Measurements from ENCODE around the gene SKIC8. TPM values are rescaled to one million over a fixed set of nuclear protein-coding genes. Genes with fewer than 3 reads are reported as not detected.
A peak's percentile ranks its signal among the peaks of the same experiment; 100 is the strongest.

Gene SKIC8
- total RNA-seq, 1 experiment from 2014 or later, result 56.2 TPM

DNA sequence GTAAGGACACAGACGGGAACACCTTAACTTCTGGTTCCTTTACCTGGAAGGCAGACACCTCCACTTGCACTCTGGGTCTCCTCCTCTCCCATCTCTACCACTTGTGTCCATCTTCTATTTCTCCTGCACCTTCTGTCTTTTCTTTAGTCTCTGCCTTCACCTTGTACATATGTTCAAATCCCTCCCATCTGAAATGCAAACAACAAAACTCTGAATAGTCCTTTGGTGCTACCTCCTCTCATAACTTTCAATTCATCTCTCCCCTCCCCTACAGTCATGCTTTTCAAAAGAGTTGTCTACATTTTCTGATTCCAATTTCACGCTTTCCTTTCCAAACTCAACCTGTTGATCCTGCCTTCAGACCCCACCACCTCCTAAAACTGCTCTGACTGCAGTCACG, 35.4 kb upstream of the SKIC8 start:
- Mint-ChIP-seq H3K4me3 (ENCODE audit: unreplicated experiment) (no peak overlapping the region), H3K27ac (ENCODE audit: low read depth, unreplicated experiment) (no peak overlapping the region), H3K36me3 (ENCODE audit: insufficient read depth, unreplicated experiment) (no peaks in the 10 kb centered on the region), H3K4me1 (ENCODE audit: insufficient read depth, unreplicated experiment) (no peaks in the 10 kb centered on the region), H3K9me3 (ENCODE audit: unreplicated experiment) (no peaks in the 10 kb centered on the region), H3K27me3 (ENCODE audit: insufficient read depth, unreplicated experiment) (peaks cover 24% of the 10 kb centered on the region)
- DNase-seq (ENCODE audit: unreplicated experiment), result no peak
- ChIA-PET CTCF (no interaction called here), POLR2A (no interaction called here)
- TF ChIP-seq, protein P1, sequence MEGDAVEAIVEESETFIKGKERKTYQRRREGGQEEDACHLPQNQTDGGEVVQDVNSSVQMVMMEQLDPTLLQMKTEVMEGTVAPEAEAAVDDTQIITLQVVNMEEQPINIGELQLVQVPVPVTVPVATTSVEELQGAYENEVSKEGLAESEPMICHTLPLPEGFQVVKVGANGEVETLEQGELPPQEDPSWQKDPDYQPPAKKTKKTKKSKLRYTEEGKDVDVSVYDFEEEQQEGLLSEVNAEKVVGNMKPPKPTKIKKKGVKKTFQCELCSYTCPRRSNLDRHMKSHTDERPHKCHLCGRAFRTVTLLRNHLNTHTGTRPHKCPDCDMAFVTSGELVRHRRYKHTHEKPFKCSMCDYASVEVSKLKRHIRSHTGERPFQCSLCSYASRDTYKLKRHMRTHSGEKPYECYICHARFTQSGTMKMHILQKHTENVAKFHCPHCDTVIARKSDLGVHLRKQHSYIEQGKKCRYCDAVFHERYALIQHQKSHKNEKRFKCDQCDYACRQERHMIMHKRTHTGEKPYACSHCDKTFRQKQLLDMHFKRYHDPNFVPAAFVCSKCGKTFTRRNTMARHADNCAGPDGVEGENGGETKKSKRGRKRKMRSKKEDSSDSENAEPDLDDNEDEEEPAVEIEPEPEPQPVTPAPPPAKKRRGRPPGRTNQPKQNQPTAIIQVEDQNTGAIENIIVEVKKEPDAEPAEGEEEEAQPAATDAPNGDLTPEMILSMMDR (IDR thresholded peaks at IDR 0.05; ENCODE audit: unreplicated experiment), result no peak
- intact Hi-C loops (cut with micrococcal nuclease), result no loop called here
- no TSS peak for BruUV-seq (replicated peaks)

DNA sequence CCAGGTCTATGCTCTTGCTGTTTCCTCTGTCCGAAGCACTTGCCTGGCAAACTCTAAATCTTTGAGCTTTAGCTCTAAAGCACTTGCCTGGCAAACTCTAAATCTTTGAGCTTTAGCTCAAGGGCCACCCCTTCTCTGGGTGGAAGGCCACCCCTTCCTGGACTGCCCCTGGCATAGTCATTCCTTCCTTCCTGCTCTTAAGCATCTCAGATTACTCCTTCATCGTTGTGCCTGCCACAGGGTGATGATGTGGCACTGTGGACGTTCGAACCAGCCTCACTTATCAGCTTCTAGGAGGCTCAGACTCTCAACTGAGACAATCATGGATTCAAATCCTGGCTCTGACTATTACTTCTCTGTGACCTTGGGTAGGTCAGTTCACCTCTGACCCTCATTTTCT, 30.2 kb upstream of the SKIC8 start:
- no peak overlapping the region for H3K27ac Mint-ChIP-seq (ENCODE audit: low read depth, unreplicated experiment)
- no TSS peak for BruUV-seq (replicated peaks)
- CTCF ChIA-PET, result interaction anchor here (0.6 kb wide), 1 partner anchor 212 kb away, joined by 3 read pairs; no protein-coding TSS in a partner anchor
- H3K4me1 Mint-ChIP-seq (ENCODE audit: insufficient read depth, unreplicated experiment), result peaks cover 6% of the 10 kb centered on the region
- intact Hi-C loops (cut with micrococcal nuclease), result no loop called here
- H3K4me3 Mint-ChIP-seq (ENCODE audit: unreplicated experiment), result no peak overlapping the region
- TF ChIP-seq, protein P1 (IDR thresholded peaks at IDR 0.05; ENCODE audit: unreplicated experiment), result no peak
- no peaks in the 10 kb centered on the region for H3K9me3 Mint-ChIP-seq (ENCODE audit: unreplicated experiment)
- H3K27me3 Mint-ChIP-seq (ENCODE audit: insufficient read depth, unreplicated experiment), result no peaks in the 10 kb centered on the region
- H3K36me3 Mint-ChIP-seq (ENCODE audit: insufficient read depth, unreplicated experiment), result no peaks in the 10 kb centered on the region
- POLR2A ChIA-PET, result no interaction called here
- no peak for DNase-seq (ENCODE audit: unreplicated experiment)

DNA sequence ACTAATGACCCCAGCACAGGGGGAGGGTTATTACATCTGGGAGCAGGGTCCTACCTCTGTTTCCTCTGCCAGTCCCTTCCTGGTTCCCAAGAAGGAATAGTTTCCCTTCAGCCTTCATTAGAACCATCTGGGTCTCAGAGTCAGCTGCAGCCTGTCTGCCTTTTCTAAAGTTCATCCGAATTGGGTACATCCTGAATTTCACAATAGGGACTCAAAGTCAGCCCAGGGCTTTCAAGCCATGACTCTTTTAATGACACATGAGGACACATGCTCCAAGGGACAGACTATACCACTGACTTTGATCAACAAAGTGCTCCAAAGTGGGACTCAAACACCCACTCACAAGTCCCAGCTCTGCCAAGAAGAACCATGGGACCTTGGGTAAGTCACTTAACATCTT, 28.1 kb upstream of the SKIC8 start:
- no peak for DNase-seq (ENCODE audit: unreplicated experiment)
- TF ChIP-seq, protein P1 (IDR thresholded peaks at IDR 0.05; ENCODE audit: unreplicated experiment), result no peak
- H3K4me1 Mint-ChIP-seq (ENCODE audit: insufficient read depth, unreplicated experiment), result peaks cover 6% of the 10 kb centered on the region
- ChIA-PET CTCF (interaction anchor here (0.6 to 1.8 kb wide), 2 partner anchors 85 to 95 kb away, joined by 3 to 8 read pairs; no protein-coding TSS in a partner anchor), POLR2A (interaction anchor here (0.9 kb wide), 1 partner anchor 110 kb away, joined by 3 read pairs; the partner anchor contains the start of gene IREB2)
- no peaks in the 10 kb centered on the region for H3K36me3 Mint-ChIP-seq (ENCODE audit: insufficient read depth, unreplicated experiment)
- BruUV-seq (replicated peaks), result no TSS peak
- H3K27ac Mint-ChIP-seq (ENCODE audit: low read depth, unreplicated experiment), result no peak overlapping the region
- no peaks in the 10 kb centered on the region for H3K27me3 Mint-ChIP-seq (ENCODE audit: insufficient read depth, unreplicated experiment)
- no peak overlapping the region for H3K4me3 Mint-ChIP-seq (ENCODE audit: unreplicated experiment)
- intact Hi-C loops (cut with micrococcal nuclease), result no loop called here
- no peaks in the 10 kb centered on the region for H3K9me3 Mint-ChIP-seq (ENCODE audit: unreplicated experiment)

DNA sequence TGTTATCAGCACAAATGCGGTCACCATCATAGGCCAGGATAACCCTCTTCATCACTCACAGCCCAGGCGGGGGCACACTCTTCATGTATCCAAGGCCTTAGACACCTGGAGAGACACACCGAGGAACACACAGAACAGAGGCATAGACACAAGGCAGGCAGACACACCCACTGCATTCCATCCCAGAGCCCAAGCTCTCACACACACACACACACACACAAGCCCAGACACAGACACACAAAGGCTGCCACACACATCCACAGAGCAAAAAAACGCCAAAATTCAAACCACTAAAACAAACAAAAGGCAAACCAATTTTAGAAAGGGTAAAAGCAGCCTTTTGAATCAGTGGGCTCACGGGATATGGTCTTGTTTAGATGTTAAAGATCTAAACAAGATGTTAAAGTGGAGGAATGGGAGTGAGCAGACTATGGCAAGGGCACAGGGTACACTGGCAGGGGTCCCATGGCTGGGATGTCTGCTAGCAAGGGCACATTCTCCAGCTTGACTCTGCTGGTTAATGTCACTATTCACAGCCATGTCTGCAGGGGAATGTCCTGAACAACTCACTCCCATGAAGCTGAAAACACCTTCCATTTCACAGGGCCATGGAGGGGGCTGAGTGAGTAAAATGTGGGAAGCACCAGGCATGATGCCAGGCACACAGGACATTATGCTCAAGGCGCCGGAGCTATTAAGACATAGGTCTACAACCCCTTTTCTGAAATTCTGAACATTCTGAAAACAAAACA, 25.9 kb upstream of the SKIC8 start:
- DNase-seq (ENCODE audit: unreplicated experiment), result peak; percentile 60
- ChIA-PET CTCF (interaction anchor here (0.6 to 1.3 kb wide), 4 partner anchors 8 to 1736 kb away, joined by 3 to 4 read pairs (median 4); no protein-coding TSS in a partner anchor), POLR2A (no interaction called here)
- Mint-ChIP-seq H3K4me3 (ENCODE audit: unreplicated experiment) (no peak overlapping the region), H3K9me3 (ENCODE audit: unreplicated experiment) (no peaks in the 10 kb centered on the region), H3K27me3 (ENCODE audit: insufficient read depth, unreplicated experiment) (no peaks in the 10 kb centered on the region), H3K27ac (ENCODE audit: low read depth, unreplicated experiment) (no peak overlapping the region), H3K4me1 (ENCODE audit: insufficient read depth, unreplicated experiment) (peaks cover 6% of the 10 kb centered on the region), H3K36me3 (ENCODE audit: insufficient read depth, unreplicated experiment) (no peaks in the 10 kb centered on the region)
- intact Hi-C loops (cut with micrococcal nuclease), result no loop called here
- TF ChIP-seq, protein P1 (IDR thresholded peaks at IDR 0.05; ENCODE audit: unreplicated experiment), result no peak
- BruUV-seq (replicated peaks), result no TSS peak

Data from MCF 10A (cell line).